ENCODE measurements around the gene KRTAP4-1. TPM values are rescaled to one million over a fixed set of nuclear protein-coding genes. Genes with fewer than 3 reads are reported as not detected.
"Not testable (repeated sequence)": the region's sequence is repeated elsewhere in the genome, so short reads cannot be mapped to it uniquely, and the experiment has no call there.

The KRTAP4-1 gene
- polyA plus RNA-seq, 3 donors = not detected

GRCh38 chr17:41231731-41232130 is 47.0 kb upstream of the KRTAP4-1 start:
- peak overlapping the region in 1 of 2 donors; percentile 5 for H3K4me3 Mint-ChIP-seq
- TF ChIP-seq CTCF (IDR thresholded peaks at IDR 0.05) = no peak
- Histone ChIP-seq H3K4me3 (replicated peaks in 1 of 3; ENCODE audit: low read depth in 2 of 3, low read length in 3 of 3) (no peak overlapping the region), H3K79me2 (ENCODE audit: insufficient read depth, low read length) (no peaks in the 10 kb centered on the region), H3K9me3 (replicated peaks in 1 of 2; ENCODE audit: control insufficient read depth in 1 of 2, insufficient read depth in 1 of 2, low read length in 2 of 2) (no peaks in the 10 kb centered on the region), H3K4me2 (replicated peaks; ENCODE audit: extremely low read depth, low read length, poor library complexity, severe bottlenecking) (no peak overlapping the region), H3K27me3 (ENCODE audit: control insufficient read depth in 2 of 2, insufficient read depth in 2 of 2, low read length in 2 of 2) (peaks cover 0 to 3% of the 10 kb centered on the region in 2 donors), H3K27ac (ENCODE audit: low read depth in 1 of 2, low read length in 2 of 2) (no peak overlapping the region), H3K9ac (ENCODE audit: insufficient read depth, low read length, poor library complexity, severe bottlenecking) (no peak overlapping the region), H4K20me1 (ENCODE audit: insufficient read depth, low read length) (no peaks in the 10 kb centered on the region), H3K4me1 (ENCODE audit: control insufficient read depth in 1 of 2, insufficient read depth in 2 of 2, low read length in 2 of 2) (no peaks in the 10 kb centered on the region), H3K36me3 (replicated peaks in 1 of 2; ENCODE audit: control insufficient read depth in 1 of 2, insufficient read depth in 2 of 2, low read length in 2 of 2) (no peaks in the 10 kb centered on the region), H2AFZ (ENCODE audit: insufficient read depth, low read depth, low read length, poor library complexity, severe bottlenecking) (no peak overlapping the region)
- 90% methylated on average over 2 of the region's 6 CpGs for WGBS (ENCODE audit: insufficient coverage)
- no peaks in the 10 kb centered on the region for H3K4me1 Mint-ChIP-seq
- intact Hi-C loops (cut with micrococcal nuclease) = no loop called here
- H3K36me3 Mint-ChIP-seq = no peaks in the 10 kb centered on the region
- peaks cover 4 to 20% (median 8%) of the 10 kb centered on the region in 3 donors for H3K27me3 Mint-ChIP-seq (ENCODE audit: low read depth in 3 of 3)
- H3K27ac Mint-ChIP-seq = no peak overlapping the region
- DNase-seq = no peak
- peaks cover 0 to 4% (median 0%) of the 10 kb centered on the region in 7 donors for H3K9me3 Mint-ChIP-seq

DNA sequence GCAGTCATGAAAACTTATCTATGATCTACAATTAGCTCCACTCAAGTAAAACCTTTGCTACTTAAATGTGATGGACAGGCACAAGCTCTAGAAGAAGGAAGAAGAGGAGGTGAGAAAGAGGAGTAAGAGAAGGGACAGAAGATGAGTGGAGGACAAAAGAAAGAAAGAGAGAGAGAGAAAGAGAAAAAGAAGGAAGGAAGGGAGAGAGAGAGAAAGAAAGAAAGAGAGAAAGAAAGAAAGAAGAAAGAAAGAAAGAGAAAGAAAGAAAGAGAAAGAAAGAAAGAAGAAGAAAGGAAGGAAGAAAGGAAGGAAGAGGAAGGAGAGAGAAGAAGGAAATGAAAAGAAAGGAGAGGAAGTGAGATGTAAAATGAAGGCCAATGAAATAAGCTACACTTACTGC is 45.4 kb upstream of the KRTAP4-1 start:
- intact Hi-C loops (cut with micrococcal nuclease) = no loop called here
- H3K9ac ChIP-seq (ENCODE audit: insufficient read depth, low read length, poor library complexity, severe bottlenecking) = no peak overlapping the region
- no peak overlapping the region for H3K4me3 Mint-ChIP-seq
- no peaks in the 10 kb centered on the region for H3K36me3 Mint-ChIP-seq
- no peak overlapping the region for H3K27ac Mint-ChIP-seq
- H3K36me3 ChIP-seq (replicated peaks in 1 of 2; ENCODE audit: control insufficient read depth in 1 of 2, insufficient read depth in 2 of 2, low read length in 2 of 2) = no peaks in the 10 kb centered on the region
- no peak overlapping the region for H3K4me2 ChIP-seq (replicated peaks; ENCODE audit: extremely low read depth, low read length, poor library complexity, severe bottlenecking)
- no peaks in the 10 kb centered on the region for H3K9me3 ChIP-seq (replicated peaks in 1 of 2; ENCODE audit: control insufficient read depth in 1 of 2, insufficient read depth in 1 of 2, low read length in 2 of 2)
- no peaks in the 10 kb centered on the region for H3K79me2 ChIP-seq (ENCODE audit: insufficient read depth, low read length)
- no peaks in the 10 kb centered on the region for H3K4me1 ChIP-seq (ENCODE audit: control insufficient read depth in 1 of 2, insufficient read depth in 2 of 2, low read length in 2 of 2)
- no peaks in the 10 kb centered on the region for H3K4me1 Mint-ChIP-seq
- no peaks in the 10 kb centered on the region for H4K20me1 ChIP-seq (ENCODE audit: insufficient read depth, low read length)
- no peak for TF ChIP-seq CTCF (IDR thresholded peaks at IDR 0.05)
- no peak overlapping the region for H3K27ac ChIP-seq (ENCODE audit: low read depth in 1 of 2, low read length in 2 of 2)
- DNase-seq = no peak
- peaks cover 3 to 20% (median 4%) of the 10 kb centered on the region in 3 donors for H3K27me3 Mint-ChIP-seq (ENCODE audit: low read depth in 3 of 3)
- peaks cover 0 to 3% (median 0%) of the 10 kb centered on the region in 7 donors for H3K9me3 Mint-ChIP-seq
- H2AFZ ChIP-seq (ENCODE audit: insufficient read depth, low read depth, low read length, poor library complexity, severe bottlenecking) = no peak overlapping the region
- H3K4me3 ChIP-seq (replicated peaks in 1 of 3; ENCODE audit: low read depth in 2 of 3, low read length in 3 of 3) = no peak overlapping the region
- peaks cover 0 to 3% of the 10 kb centered on the region in 2 donors for H3K27me3 ChIP-seq (ENCODE audit: control insufficient read depth in 2 of 2, insufficient read depth in 2 of 2, low read length in 2 of 2)

GRCh38 chr17:41226598-41227095 is 41.9 kb upstream of the KRTAP4-1 start, which contains the start of gene KRTAP9-2:
Gene KRTAP9-2, plus strand, starts transcription at chr17:41226648. Its CDS starts 7 bp downstream, at chr17:41226655.
- H3K9ac ChIP-seq (ENCODE audit: insufficient read depth, low read length, poor library complexity, severe bottlenecking); H3K9me3 ChIP-seq (replicated peaks in 1 of 2; ENCODE audit: control insufficient read depth in 1 of 2, insufficient read depth in 1 of 2, low read length in 2 of 2); H3K4me3 Mint-ChIP-seq; H3K4me1 ChIP-seq (ENCODE audit: control insufficient read depth in 1 of 2, insufficient read depth in 2 of 2, low read length in 2 of 2); DNase-seq; H3K36me3 Mint-ChIP-seq; H3K4me1 Mint-ChIP-seq; intact Hi-C loops (cut with micrococcal nuclease); H4K20me1 ChIP-seq (ENCODE audit: insufficient read depth, low read length); H3K4me3 ChIP-seq (replicated peaks in 1 of 3; ENCODE audit: low read depth in 2 of 3, low read length in 3 of 3); H3K27me3 Mint-ChIP-seq (ENCODE audit: low read depth in 3 of 3); H3K36me3 ChIP-seq (replicated peaks in 1 of 2; ENCODE audit: control insufficient read depth in 1 of 2, insufficient read depth in 2 of 2, low read length in 2 of 2); H3K27me3 ChIP-seq (ENCODE audit: control insufficient read depth in 2 of 2, insufficient read depth in 2 of 2, low read length in 2 of 2); H3K79me2 ChIP-seq (ENCODE audit: insufficient read depth, low read length); H3K27ac ChIP-seq (ENCODE audit: low read depth in 1 of 2, low read length in 2 of 2); H3K9me3 Mint-ChIP-seq; H2AFZ ChIP-seq (ENCODE audit: insufficient read depth, low read depth, low read length, poor library complexity, severe bottlenecking); H3K4me2 ChIP-seq (replicated peaks; ENCODE audit: extremely low read depth, low read length, poor library complexity, severe bottlenecking): not testable (repeated sequence)
- 86% methylated on average over 2 of the region's 4 CpGs for WGBS (ENCODE audit: insufficient coverage)
- peak within 1 kb of the TSS in 1 of 7 donors; percentile 45 for H3K27ac Mint-ChIP-seq
